Upper lobe of left lung (tissue), 4 donors: ENCODE data around the gene GLRX2.

Source experiments
- CTCF ChIP-seq, 6 experiments: fragments of 450-650 bp in 4 of 6; fragments of 200-600 bp in 2 of 6; sonication (generic) in 2 of 6; IDR thresholded peaks; one replicate each; pipeline ENCODE4 v1.5.1; 2016 to 2019; ENCODE audit warnings: antibody characterized with exemption in 6 of 6
- EP300 ChIP-seq, 4 donors: sonication (generic); formaldehyde crosslinking; IDR thresholded peaks; one replicate each; pipeline ENCODE4 v1.5.1; 2017; ENCODE audit warnings: antibody characterized with exemption in 4 of 4, control low read depth in 2 of 4
- POLR2A ChIP-seq, 4 donors: fragments of 450-650 bp; IDR thresholded peaks; one replicate each; pipeline ENCODE4 v1.5.1; 2016 to 2017; ENCODE audit warnings: antibody characterized with exemption in 4 of 4, mild to moderate bottlenecking in 2 of 4
- POLR2AphosphoS5 ChIP-seq, 2 donors: sonication (generic); formaldehyde crosslinking; IDR thresholded peaks; one replicate each; pipeline ENCODE4 v1.5.1; 2017; ENCODE audit warnings: antibody characterized with exemption in 2 of 2

GRCh38 chr1:193113258-193113991 is 8.2 kb upstream of the GLRX2 start:
- TF ChIP-seq POLR2AphosphoS5 (IDR thresholded peaks at IDR 0.05) (no peak), POLR2A (IDR thresholded peaks at IDR 0.05) (no peak), CTCF (IDR thresholded peaks at IDR 0.05) (no peak), EP300 (IDR thresholded peaks at IDR 0.05) (no peak)
